Endothelial cell of umbilical vein (primary cell): ENCODE data around the gene TRIML1.

Experiments
- EZH2 ChIP-seq: IDR thresholded peaks from 2 replicates; pipeline ENCODE4 v1.6.1; 2012; ENCODE audit warnings: borderline replicate concordance, low read depth, mild to moderate bottlenecking, moderate library complexity, low read length, inconsistent platforms; ENCODE audit not compliant: severe bottlenecking
- JUN ChIP-seq: IDR thresholded peaks from 2 replicates; pipeline ENCODE4 v1.6.1; 2011; ENCODE audit warnings: borderline replicate concordance, low read depth; ENCODE audit not compliant: insufficient read length, insufficient read depth
- POLR2A ChIP-seq: IDR thresholded peaks from 2 replicates; pipeline ENCODE4 v1.6.1; 2012; ENCODE audit warnings: low read depth, mild to moderate bottlenecking, control low read depth, low read length
- TF ChIP-seq, protein P1 (sequence below), 2 donors: IDR thresholded peaks; 1 replicate in 1 of 2; 2 replicates in 1 of 2; pipeline ENCODE4 v1.5.1; 2011; ENCODE audit warnings: low read length in 2 of 2, mild to moderate bottlenecking in 2 of 2, moderate library complexity in 2 of 2, control low read depth in 1 of 2, inconsistent platforms in 1 of 2, low read depth in 1 of 2; ENCODE audit not compliant: insufficient read depth in 1 of 2; ENCODE audit errors: extremely low read depth in 1 of 2

DNA sequence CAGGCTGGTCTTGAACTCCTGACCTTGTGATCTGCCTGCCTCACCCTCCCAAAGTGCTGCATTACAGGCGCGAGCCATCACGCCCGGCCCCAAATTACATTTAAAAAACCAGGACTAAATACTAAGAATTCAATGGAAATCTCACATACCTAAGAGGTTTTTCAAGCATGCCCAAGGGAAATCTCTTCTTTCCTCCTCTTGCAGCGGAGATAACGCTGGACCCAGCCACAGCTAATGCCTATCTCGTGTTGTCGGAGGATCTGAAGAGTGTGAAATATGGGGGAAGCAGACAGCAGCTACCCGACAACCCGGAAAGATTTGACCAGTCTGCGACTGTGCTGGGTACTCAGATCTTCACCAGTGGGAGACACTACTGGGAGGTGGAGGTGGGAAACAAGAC lies 7.4 kb downstream of the TRIML1 start:
- TF ChIP-seq EZH2 (no peak), JUN (no peak), POLR2A (no peak)
- TF ChIP-seq, protein P1, sequence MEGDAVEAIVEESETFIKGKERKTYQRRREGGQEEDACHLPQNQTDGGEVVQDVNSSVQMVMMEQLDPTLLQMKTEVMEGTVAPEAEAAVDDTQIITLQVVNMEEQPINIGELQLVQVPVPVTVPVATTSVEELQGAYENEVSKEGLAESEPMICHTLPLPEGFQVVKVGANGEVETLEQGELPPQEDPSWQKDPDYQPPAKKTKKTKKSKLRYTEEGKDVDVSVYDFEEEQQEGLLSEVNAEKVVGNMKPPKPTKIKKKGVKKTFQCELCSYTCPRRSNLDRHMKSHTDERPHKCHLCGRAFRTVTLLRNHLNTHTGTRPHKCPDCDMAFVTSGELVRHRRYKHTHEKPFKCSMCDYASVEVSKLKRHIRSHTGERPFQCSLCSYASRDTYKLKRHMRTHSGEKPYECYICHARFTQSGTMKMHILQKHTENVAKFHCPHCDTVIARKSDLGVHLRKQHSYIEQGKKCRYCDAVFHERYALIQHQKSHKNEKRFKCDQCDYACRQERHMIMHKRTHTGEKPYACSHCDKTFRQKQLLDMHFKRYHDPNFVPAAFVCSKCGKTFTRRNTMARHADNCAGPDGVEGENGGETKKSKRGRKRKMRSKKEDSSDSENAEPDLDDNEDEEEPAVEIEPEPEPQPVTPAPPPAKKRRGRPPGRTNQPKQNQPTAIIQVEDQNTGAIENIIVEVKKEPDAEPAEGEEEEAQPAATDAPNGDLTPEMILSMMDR (IDR thresholded peaks at IDR 0.05; ENCODE audit: extremely low read depth in 1 of 2, insufficient read depth in 1 of 2, low read depth in 1 of 2, low read length in 2 of 2): no peak
